ENCODE results near the gene BCL2L11. TPM values are rescaled to one million over a fixed set of nuclear protein-coding genes. Genes with fewer than 3 reads are reported as not detected.

BCL2L11 gene
- total RNA-seq, 1 experiment from 2014 or later = 21.2 TPM

DNA sequence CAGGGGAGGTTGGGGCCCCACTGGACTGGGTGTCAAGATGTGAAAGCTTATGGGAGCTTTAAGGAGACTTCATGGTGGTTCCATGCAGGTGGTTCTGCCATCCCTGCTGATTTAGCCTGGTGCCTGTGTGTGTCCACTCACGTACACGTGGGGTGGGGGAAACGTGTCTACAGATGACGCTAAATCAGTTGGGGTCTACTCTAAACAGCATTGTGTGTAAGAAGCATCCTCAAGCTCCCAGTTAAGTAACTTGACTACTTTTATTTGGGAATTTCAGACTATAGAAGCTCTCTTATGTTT, 47.1 kb downstream of the BCL2L11 start:
- H3K4me3 Mint-ChIP-seq = no peak overlapping the region

More for the DNA sequence above, 47.1 kb downstream of the BCL2L11 start:
- no peak overlapping the region for H2BK120ac ChIP-seq (ENCODE audit: low read depth, low read length, poor library complexity, severe bottlenecking)
- no peak overlapping the region for H2BK12ac ChIP-seq (ENCODE audit: insufficient read length, low read depth, low read length)
- no peaks in the 10 kb centered on the region for H3K79me2 ChIP-seq (ENCODE audit: insufficient read depth, low read length)
- no peak overlapping the region for H2AFZ ChIP-seq (ENCODE audit: low read length)
- no peak overlapping the region for H2BK5ac ChIP-seq (ENCODE audit: insufficient read length, low read length)
- no peak overlapping the region for H3K14ac ChIP-seq (ENCODE audit: insufficient read depth, low read length)
- DNase-seq = no peak
- no peak overlapping the region for H3K4me2 ChIP-seq (ENCODE audit: insufficient read depth, insufficient read length, low read length)
- peaks cover 12 to 27% (median 20%) of the 10 kb centered on the region in 3 experiments; a peak in 6 of 7 replicates for H3K36me3 Mint-ChIP-seq (ENCODE audit: insufficient read depth in 1 of 3, low read depth in 3 of 3)
- H3K18ac ChIP-seq (ENCODE audit: insufficient read length, low read depth, low read length) = no peak overlapping the region
- peaks cover 41 to 43% of the 10 kb centered on the region in 2 experiments for H3K4me1 Mint-ChIP-seq
- no peak overlapping the region for H2BK15ac ChIP-seq (ENCODE audit: low read depth, low read length)
- no peak overlapping the region for H3K9ac ChIP-seq (ENCODE audit: extremely low read depth, insufficient read length, low read length)
- H2AK5ac ChIP-seq (ENCODE audit: insufficient read length, low read length) = no peak overlapping the region
- no peak overlapping the region for H2BK20ac ChIP-seq (ENCODE audit: low read depth, low read length, poor library complexity, severe bottlenecking)
- no peaks in the 10 kb centered on the region for H3K23me2 ChIP-seq (ENCODE audit: insufficient read length, low read depth, low read length, poor library complexity, severe bottlenecking)
- H3K9me3 ChIP-seq (ENCODE audit: control insufficient read depth, low read depth, low read length) = no peaks in the 10 kb centered on the region
- H3K27me3 ChIP-seq (ENCODE audit: insufficient read depth, low read length) = no peaks in the 10 kb centered on the region
- no peak overlapping the region for H3K27ac Mint-ChIP-seq
- no peaks in the 10 kb centered on the region; the same call in 1 of the 2 replicates for H3K27me3 Mint-ChIP-seq (ENCODE audit: low read depth)
- H4K20me1 ChIP-seq (ENCODE audit: control insufficient read depth, insufficient read depth, insufficient read length) = no peaks in the 10 kb centered on the region
- no peaks in the 10 kb centered on the region for H3K79me1 ChIP-seq (ENCODE audit: insufficient read depth, low read depth, low read length, poor library complexity, severe bottlenecking)
- H4K5ac ChIP-seq (ENCODE audit: insufficient read length, low read depth, low read length) = no peak overlapping the region
- H4K8ac ChIP-seq (replicated peaks; ENCODE audit: insufficient read length, low read depth, low read length) = no peak overlapping the region
- H3K27ac ChIP-seq (ENCODE audit: insufficient read length, low read depth, low read length) = no peak overlapping the region
- H3K23ac ChIP-seq (ENCODE audit: insufficient read length, low read depth, low read length) = no peak overlapping the region
- no peaks in the 10 kb centered on the region for H3K9me3 Mint-ChIP-seq
- no peak overlapping the region for H4K91ac ChIP-seq (ENCODE audit: insufficient read length, low read depth, low read length)
- no peak overlapping the region for H3K56ac ChIP-seq (ENCODE audit: insufficient read length, low read depth, low read length)
- H3T11ph ChIP-seq (ENCODE audit: low read length) = no peak overlapping the region
- WGBS (ENCODE audit: extremely low coverage, insufficient read length, low lambda C conversion rate) = no CpG with 5 or more reads among the region's 4 CpGs
- H3K4me1 ChIP-seq (ENCODE audit: insufficient read depth, low read length) = peaks cover 5% of the 10 kb centered on the region
- H3K4ac ChIP-seq (ENCODE audit: low read depth, low read length) = no peak overlapping the region
- TF ChIP-seq, protein P1, sequence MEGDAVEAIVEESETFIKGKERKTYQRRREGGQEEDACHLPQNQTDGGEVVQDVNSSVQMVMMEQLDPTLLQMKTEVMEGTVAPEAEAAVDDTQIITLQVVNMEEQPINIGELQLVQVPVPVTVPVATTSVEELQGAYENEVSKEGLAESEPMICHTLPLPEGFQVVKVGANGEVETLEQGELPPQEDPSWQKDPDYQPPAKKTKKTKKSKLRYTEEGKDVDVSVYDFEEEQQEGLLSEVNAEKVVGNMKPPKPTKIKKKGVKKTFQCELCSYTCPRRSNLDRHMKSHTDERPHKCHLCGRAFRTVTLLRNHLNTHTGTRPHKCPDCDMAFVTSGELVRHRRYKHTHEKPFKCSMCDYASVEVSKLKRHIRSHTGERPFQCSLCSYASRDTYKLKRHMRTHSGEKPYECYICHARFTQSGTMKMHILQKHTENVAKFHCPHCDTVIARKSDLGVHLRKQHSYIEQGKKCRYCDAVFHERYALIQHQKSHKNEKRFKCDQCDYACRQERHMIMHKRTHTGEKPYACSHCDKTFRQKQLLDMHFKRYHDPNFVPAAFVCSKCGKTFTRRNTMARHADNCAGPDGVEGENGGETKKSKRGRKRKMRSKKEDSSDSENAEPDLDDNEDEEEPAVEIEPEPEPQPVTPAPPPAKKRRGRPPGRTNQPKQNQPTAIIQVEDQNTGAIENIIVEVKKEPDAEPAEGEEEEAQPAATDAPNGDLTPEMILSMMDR (conservative IDR thresholded peaks at IDR 0.05) = no peak

All from H9 (cell line).